OCI-LY1 (cell line): ENCODE results near the gene PRKCA.

ENCODE experiments used
- EZH2 ChIP-seq: fragments of 200-600 bp; sonication (generic), shearing (Covaris generic); IDR thresholded peaks from 2 replicates; pipeline ENCODE4 v1.8.0; 2017; ENCODE audit warnings: borderline replicate concordance, mixed run types, mild to moderate bottlenecking, antibody characterized with exemption, low read length, moderate library complexity, mixed read lengths
- TF ChIP-seq, protein P1 (sequence below): fragments of 200-600 bp; sonication (generic), shearing (Covaris generic); IDR thresholded peaks from 2 replicates; pipeline ENCODE4 v1.5.1; 2017; ENCODE audit warnings: mild to moderate bottlenecking, antibody characterized with exemption, low read length, moderate library complexity, mixed read lengths

DNA sequence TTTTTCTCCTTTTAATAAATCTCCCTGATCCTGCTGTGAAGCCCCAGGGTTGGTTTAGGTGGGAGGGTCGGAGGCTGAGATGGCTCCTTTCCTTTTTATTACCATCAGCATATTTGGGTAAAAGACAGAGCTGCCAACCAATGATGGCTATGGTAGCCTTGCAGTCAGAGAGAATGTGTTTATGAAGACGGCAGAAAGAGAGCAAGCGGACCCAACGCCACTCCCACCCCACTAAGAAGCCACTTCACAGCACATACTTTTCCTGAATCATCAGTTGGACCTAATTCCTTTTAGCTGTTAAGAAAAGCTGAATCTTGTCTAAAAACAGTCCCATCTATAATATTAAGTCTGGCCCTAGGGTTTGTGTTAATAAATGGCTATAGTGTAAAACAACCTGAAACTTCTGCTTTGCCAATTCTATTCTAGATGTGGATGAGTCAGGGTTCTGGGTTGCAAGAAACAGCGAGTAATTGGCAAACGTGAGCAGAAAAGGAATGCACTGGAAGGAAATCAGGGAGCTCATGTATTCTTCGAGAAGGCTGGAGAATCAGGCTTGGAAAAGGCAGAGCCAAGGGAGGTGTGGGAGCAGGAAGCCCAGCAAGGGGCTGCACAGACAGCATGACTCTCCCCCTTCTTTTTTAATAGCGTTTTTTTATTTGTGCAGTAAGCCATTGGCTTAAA is 34.0 kb upstream of the PRKCA start:
- TF ChIP-seq, protein P1, sequence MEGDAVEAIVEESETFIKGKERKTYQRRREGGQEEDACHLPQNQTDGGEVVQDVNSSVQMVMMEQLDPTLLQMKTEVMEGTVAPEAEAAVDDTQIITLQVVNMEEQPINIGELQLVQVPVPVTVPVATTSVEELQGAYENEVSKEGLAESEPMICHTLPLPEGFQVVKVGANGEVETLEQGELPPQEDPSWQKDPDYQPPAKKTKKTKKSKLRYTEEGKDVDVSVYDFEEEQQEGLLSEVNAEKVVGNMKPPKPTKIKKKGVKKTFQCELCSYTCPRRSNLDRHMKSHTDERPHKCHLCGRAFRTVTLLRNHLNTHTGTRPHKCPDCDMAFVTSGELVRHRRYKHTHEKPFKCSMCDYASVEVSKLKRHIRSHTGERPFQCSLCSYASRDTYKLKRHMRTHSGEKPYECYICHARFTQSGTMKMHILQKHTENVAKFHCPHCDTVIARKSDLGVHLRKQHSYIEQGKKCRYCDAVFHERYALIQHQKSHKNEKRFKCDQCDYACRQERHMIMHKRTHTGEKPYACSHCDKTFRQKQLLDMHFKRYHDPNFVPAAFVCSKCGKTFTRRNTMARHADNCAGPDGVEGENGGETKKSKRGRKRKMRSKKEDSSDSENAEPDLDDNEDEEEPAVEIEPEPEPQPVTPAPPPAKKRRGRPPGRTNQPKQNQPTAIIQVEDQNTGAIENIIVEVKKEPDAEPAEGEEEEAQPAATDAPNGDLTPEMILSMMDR: no peak
- no peak for TF ChIP-seq EZH2
